PC-9 (cell line): ENCODE results near the gene ZBTB4. TPM values are rescaled to one million over a fixed set of nuclear protein-coding genes. Genes with fewer than 3 reads are reported as not detected.

Experiments
- BruUV-seq: library from RNA; stranded (reverse); fragments of 400-500 nt; replicated peaks from 2 replicates; lab custom pipeline; 2021; lab: Mats Ljungman, UMichigan
- CTCF ChIA-PET: fragments of 300-600 bp; sonication (Branson Sonifier 250); formaldehyde crosslinking; loops from one replicate; lab custom pipeline; 2022; ENCODE audit warnings: antibody characterized with exemption; lab: Charles Lee
- POLR2A ChIA-PET: fragments of 300-600 bp; sonication (Branson Sonifier 250); formaldehyde crosslinking; loops from one replicate; lab custom pipeline; 2022; ENCODE audit warnings: antibody characterized with exemption; ENCODE audit not compliant: unreplicated experiment; lab: Charles Lee
- DNase-seq, 2 experiments: peaks; one replicate each; pipeline versions ENCODE4 v3.0.0 to v3.0.0-alpha.2; 2015 to 2022; ENCODE audit warnings: mixed read lengths in 1 of 2
- H2AFZ ChIP-seq: fragments of 200-600 bp; sonication (generic); 2 replicates; pipeline ENCODE4 v1.8.1; 2017; ENCODE audit warnings: antibody characterized with exemption
- H3F3A ChIP-seq: fragments of 200-600 bp; sonication (generic); 2 replicates; pipeline ENCODE4 v1.8.1; 2017; ENCODE audit warnings: antibody characterized with exemption, mild to moderate bottlenecking, low read depth; ENCODE audit not compliant: insufficient read depth
- H3K27ac ChIP-seq: fragments of 200-600 bp; sonication (generic); 2 replicates; pipeline ENCODE4 v1.6.1; 2016; ENCODE audit warnings: mixed run types
- H3K27me3 ChIP-seq: fragments of 200-600 bp; sonication (generic); 2 replicates; pipeline ENCODE4 v1.6.1; 2016; ENCODE audit warnings: low read depth, mixed run types; ENCODE audit not compliant: insufficient read depth
- H3K36me3 ChIP-seq: fragments of 200-600 bp; sonication (generic); 2 replicates; pipeline ENCODE4 v1.6.1; 2016; ENCODE audit warnings: low read depth, mixed run types
- H3K4me1 ChIP-seq: fragments of 200-600 bp; sonication (generic); replicated peaks from 2 replicates; pipeline ENCODE4 v1.6.1; 2016; ENCODE audit warnings: mixed run types; ENCODE audit not compliant: insufficient read depth
- H3K4me2 ChIP-seq: fragments of 200-600 bp; sonication (generic); 2 replicates; pipeline ENCODE4 v1.6.1; 2017; ENCODE audit warnings: mixed run types
- H3K4me3 ChIP-seq: fragments of 200-600 bp; sonication (generic); 2 replicates; pipeline ENCODE4 v1.6.1; 2016; ENCODE audit warnings: mixed run types
- H3K79me2 ChIP-seq: fragments of 200-600 bp; sonication (generic); 2 replicates; pipeline ENCODE4 v1.6.1; 2017; ENCODE audit warnings: low read depth, mixed run types
- H3K9me2 ChIP-seq: fragments of 200-600 bp; sonication (generic); 2 replicates; pipeline ENCODE4 v1.8.1; 2017; ENCODE audit warnings: mild to moderate bottlenecking; ENCODE audit not compliant: insufficient read depth
- H3K9me3 ChIP-seq: fragments of 200-600 bp; sonication (generic); 2 replicates; pipeline ENCODE4 v1.8.1; 2016; ENCODE audit warnings: low read depth; ENCODE audit not compliant: insufficient read depth
- H4K20me1 ChIP-seq: fragments of 200-600 bp; sonication (generic); 2 replicates; pipeline ENCODE4 v1.8.1; 2017; ENCODE audit not compliant: insufficient read depth
- CTCF ChIP-seq: fragments of 200-600 bp; sonication (generic); conservative IDR thresholded peaks from 2 replicates; pipeline ENCODE4 v1.6.1; 2017; ENCODE audit warnings: mixed run types, antibody characterized with exemption, mild to moderate bottlenecking, moderate library complexity
- EZH2 ChIP-seq: fragments of 200-600 bp; sonication (generic); IDR thresholded peaks from 2 replicates; pipeline ENCODE4 v1.8.0; 2017; ENCODE audit warnings: antibody characterized with exemption, low read depth
- intact Hi-C: fragments of 100-400 bp; cut with micrococcal nuclease; formaldehyde crosslinking; loops from one replicate; pipeline ENCODE4 v1.10.0; 2022; ENCODE audit not compliant: unreplicated experiment
- total RNA-seq: library from RNA; stranded (reverse); gene quantifications from 2 replicates; pipeline ENCODE4 v1.2.3, GENCODE V29; 2021

ZBTB4 gene
- total RNA-seq, 1 experiment from 2014 or later: 54.0 TPM

- no peaks in the 10 kb centered on the region for H3K79me2 ChIP-seq
- ChIA-PET CTCF (no interaction called here), POLR2A (no interaction called here)
- TF ChIP-seq CTCF (no peak), EZH2 (no peak)
- intact Hi-C loops: no loop called here
- H2AFZ ChIP-seq: no peak overlapping the region
- H3F3A ChIP-seq: no peaks in the 10 kb centered on the region
- H3K27ac ChIP-seq: no peak overlapping the region
- no peaks in the 10 kb centered on the region for H3K36me3 ChIP-seq
- no peak overlapping the region for H3K4me3 ChIP-seq
- no TSS peak for BruUV-seq
- DNase-seq: no peak
- no peaks in the 10 kb centered on the region for H3K27me3 ChIP-seq
- no peak overlapping the region for H3K4me2 ChIP-seq
- H3K9me2 ChIP-seq: no peaks in the 10 kb centered on the region
- H3K4me1 ChIP-seq: no peaks in the 10 kb centered on the region; the same call in 1 of the 2 replicates
- H4K20me1 ChIP-seq: no peaks in the 10 kb centered on the region
- H3K9me3 ChIP-seq: no peaks in the 10 kb centered on the region
Observed at GRCh38 chr17:7410634-7411426, 68.6 kb downstream of the ZBTB4 start.

GRCh38 chr17:7409716-7410115, 69.7 kb downstream of the ZBTB4 start:
- Histone ChIP-seq H3K4me3 (no peak overlapping the region), H3F3A (no peaks in the 10 kb centered on the region), H4K20me1 (no peaks in the 10 kb centered on the region), H2AFZ (no peak overlapping the region), H3K9me2 (no peaks in the 10 kb centered on the region), H3K4me2 (no peak overlapping the region), H3K36me3 (no peaks in the 10 kb centered on the region), H3K27ac (no peak overlapping the region), H3K4me1 (no peaks in the 10 kb centered on the region; the same call in 1 of the 2 replicates), H3K79me2 (no peaks in the 10 kb centered on the region), H3K27me3 (no peaks in the 10 kb centered on the region), H3K9me3 (no peaks in the 10 kb centered on the region)
- no peak for DNase-seq
- POLR2A ChIA-PET: no interaction called here
- intact Hi-C loops: no loop called here
- no TSS peak for BruUV-seq
- TF ChIP-seq CTCF: no peak
- no peak for TF ChIP-seq EZH2
- CTCF ChIA-PET: no interaction called here

Other genes starting within 250 kb of the ZBTB4 start
- 77.9 and 86.8 TPM in 2 replicates for gene DVL2, start 245.1 kb downstream of the ZBTB4 start, total RNA-seq
- gene PHF23, start 240.2 kb downstream of the ZBTB4 start, total RNA-seq: 64.5 and 65.8 TPM in 2 replicates
- gene GABARAP, start 237.2 kb downstream of the ZBTB4 start, total RNA-seq: 424 and 457 TPM in 2 replicates
- gene CTDNEP1, start 227.9 kb downstream of the ZBTB4 start, total RNA-seq: 173 and 203 TPM in 2 replicates
- 31.8 and 45.1 TPM in 2 replicates for gene ELP5, start 227.4 kb downstream of the ZBTB4 start, total RNA-seq
- gene CLDN7, start 217.2 kb downstream of the ZBTB4 start, total RNA-seq: 390 and 442 TPM in 2 replicates
- gene SLC2A4, start 197.9 kb downstream of the ZBTB4 start, total RNA-seq: 1.5 and 1.6 TPM in 2 replicates
- gene YBX2, start 185.0 kb downstream of the ZBTB4 start, total RNA-seq: 0.65 and 0.68 TPM in 2 replicates
- gene EIF5A, start 172.0 kb downstream of the ZBTB4 start, total RNA-seq: 806 and 1,298 TPM in 2 replicates
- gene GPS2, start 164.3 kb downstream of the ZBTB4 start, total RNA-seq: 43.5 and 61.3 TPM in 2 replicates
- gene NEURL4, start 150.3 kb downstream of the ZBTB4 start, total RNA-seq: 46.5 and 57.9 TPM in 2 replicates
- gene ACAP1, start 143.1 kb downstream of the ZBTB4 start, total RNA-seq: 10.9 and 28.5 TPM in 2 replicates
- gene KCTD11, start 127.5 kb downstream of the ZBTB4 start, total RNA-seq: 16.4 and 18.3 TPM in 2 replicates
- 0.45 and 0.50 TPM in 2 replicates for gene TMEM95, start 124.5 kb downstream of the ZBTB4 start, total RNA-seq
- gene TNK1, start 98.5 kb downstream of the ZBTB4 start, total RNA-seq: 15.8 and 18.8 TPM in 2 replicates
- gene PLSCR3, start 85.1 kb downstream of the ZBTB4 start, total RNA-seq: 53.0 and 64.5 TPM in 2 replicates
- 55.4 and 91.7 TPM in 2 replicates for gene TMEM256, start 75.5 kb downstream of the ZBTB4 start, total RNA-seq
- gene NLGN2, start 71.8 kb downstream of the ZBTB4 start, total RNA-seq: 86.3 and 98.8 TPM in 2 replicates
- 0.83 and 1.1 TPM in 2 replicates for gene SPEM1, start 59.3 kb downstream of the ZBTB4 start, total RNA-seq
- 0.50 TPM in 1 of 2 replicates, not detected in the other for gene SPEM2, start 54.0 kb downstream of the ZBTB4 start, total RNA-seq
- not detected in 2 replicates for gene SPEM3, start 50.8 kb downstream of the ZBTB4 start, total RNA-seq
- 17.0 and 20.7 TPM in 2 replicates for gene TMEM102, start 44.2 kb downstream of the ZBTB4 start, total RNA-seq
- 15.2 and 23.2 TPM in 2 replicates for gene FGF11, start 40.1 kb downstream of the ZBTB4 start, total RNA-seq
- 31.9 and 53.4 TPM in 2 replicates for gene CHRNB1, start 34.6 kb downstream of the ZBTB4 start, total RNA-seq
- gene SLC35G6, start 1.8 kb upstream of the ZBTB4 start, total RNA-seq: not detected in 2 replicates
- 149 and 166 TPM in 2 replicates for gene POLR2A, start 4.7 kb upstream of the ZBTB4 start, total RNA-seq
- gene TNFSF12, start 69.4 kb upstream of the ZBTB4 start, total RNA-seq: 14.3 and 21.5 TPM in 2 replicates
- 46.4 and 65.4 TPM in 2 replicates for gene TNFSF13, start 79.1 kb upstream of the ZBTB4 start, total RNA-seq
- gene SENP3, start 82.3 kb upstream of the ZBTB4 start, total RNA-seq: 68.4 and 72.4 TPM in 2 replicates
- gene CD68, start 100.0 kb upstream of the ZBTB4 start, total RNA-seq: 27.0 and 37.0 TPM in 2 replicates
- 33.4 and 44.2 TPM in 2 replicates for gene MPDU1, start 104.2 kb upstream of the ZBTB4 start, total RNA-seq
- gene SOX15, start 110.5 kb upstream of the ZBTB4 start, total RNA-seq: 80.9 and 124 TPM in 2 replicates
- 61.5 and 63.7 TPM in 2 replicates for gene FXR2, start 135.3 kb upstream of the ZBTB4 start, total RNA-seq
- 52.0 and 68.7 TPM in 2 replicates for gene SAT2, start 148.2 kb upstream of the ZBTB4 start, total RNA-seq
- 0.52 and 1.0 TPM in 2 replicates for gene SHBG, start 150.5 kb upstream of the ZBTB4 start, total RNA-seq
- 0.63 and 0.73 TPM in 2 replicates for gene ATP1B2, start 171.3 kb upstream of the ZBTB4 start, total RNA-seq
- 307 and 340 TPM in 2 replicates for gene TP53, start 207.9 kb upstream of the ZBTB4 start, total RNA-seq
- 31.9 and 37.2 TPM in 2 replicates for gene WRAP53, start 208.8 kb upstream of the ZBTB4 start, total RNA-seq
- 1.5 and 1.6 TPM in 2 replicates for gene EFNB3, start 225.6 kb upstream of the ZBTB4 start, total RNA-seq
- 10.6 and 11.6 TPM in 2 replicates for gene DNAH2, start 238.1 kb upstream of the ZBTB4 start, total RNA-seq